ENCODE results near the gene SLC16A12. TPM values are rescaled to one million over a fixed set of nuclear protein-coding genes. Genes with fewer than 3 reads are reported as not detected.

Gene SLC16A12
- total and polyA plus RNA-seq, 12 donors, result 1.8 to 3.6 (median 2.7) TPM

- DNase-seq (no peak), ATAC-seq (no peak)
- H3K36me3 ChIP-seq, result no peaks in the 10 kb centered on the region
- H3K27ac ChIP-seq, result peak overlapping the region; percentile 62 to 86 (median 77)
- intact Hi-C loops (cut with DNase I), result loop anchor here in 4 of 10 donors (5.0 to 10.0 kb wide), 4 partner anchors 39 to 77 kb away; no protein-coding TSS in a partner anchor
- 68 to 71% methylated on average over 4 of the region's 4 CpGs for WGBS, 2 donors
- no peaks in the 10 kb centered on the region for H3K27me3 ChIP-seq
- peaks cover 0 to 5% (median 0%) of the 10 kb centered on the region in 11 donors for H3K9me3 ChIP-seq
- TF ChIP-seq CTCF (IDR thresholded peaks at IDR 0.05), result no peak
- no peak overlapping the region for H3K4me3 ChIP-seq
- H3K4me1 ChIP-seq, result peaks cover 18 to 95% (median 64%) of the 10 kb centered on the region in 9 donors
Measured at GRCh38 chr10:89478085-89478738, 57.2 kb downstream of the SLC16A12 start.

- DNase-seq (no peak), ATAC-seq (peak in 7 of 8 donors; percentile 5 to 50 (median 32))
- Histone ChIP-seq H3K27ac (peak overlapping the region; percentile 28 to 85 (median 77)), H3K4me3 (peak overlapping the region in 1 of 10 donors; percentile 11), H3K9me3 (no peaks in the 10 kb centered on the region), H3K4me1 (peaks cover 18 to 78% (median 59%) of the 10 kb centered on the region in 9 donors), H3K27me3 (no peaks in the 10 kb centered on the region), H3K36me3 (no peaks in the 10 kb centered on the region)
- intact Hi-C loops (cut with DNase I), result loop anchor here in 4 of 10 donors (5.0 to 10.0 kb wide), 4 partner anchors 41 to 79 kb away; no protein-coding TSS in a partner anchor
- no peak for TF ChIP-seq CTCF (IDR thresholded peaks at IDR 0.05)
- 33 to 46% methylated on average over 6 of the region's 6 CpGs for WGBS, 2 donors
Measured at GRCh38 chr10:89476150-89476549, 59.2 kb downstream of the SLC16A12 start.

- no peaks in the 10 kb centered on the region for H3K27me3 ChIP-seq
- intact Hi-C loops (cut with DNase I), result loop anchor here in 4 of 10 donors (5.0 to 10.0 kb wide), 4 partner anchors 42 to 79 kb away; no protein-coding TSS in a partner anchor
- peak overlapping the region; percentile 28 to 85 (median 77) for H3K27ac ChIP-seq
- WGBS, 2 donors, result 34 to 38% methylated on average over 4 of the region's 4 CpGs
- H3K4me3 ChIP-seq, result no peak overlapping the region
- peaks cover 15 to 72% (median 54%) of the 10 kb centered on the region in 9 donors for H3K4me1 ChIP-seq
- no peaks in the 10 kb centered on the region for H3K9me3 ChIP-seq
- no peaks in the 10 kb centered on the region for H3K36me3 ChIP-seq
- DNase-seq, result no peak
- no peak for TF ChIP-seq CTCF (IDR thresholded peaks at IDR 0.05)
- no peak for ATAC-seq
Measured at GRCh38 chr10:89475591-89475998, 59.8 kb downstream of the SLC16A12 start.

- no peak for TF ChIP-seq CTCF (IDR thresholded peaks at IDR 0.05)
- ATAC-seq (peak; percentile 29 to 58 (median 42)), DNase-seq (no peak)
- H3K36me3 ChIP-seq, result no peaks in the 10 kb centered on the region
- peak overlapping the region; percentile 28 to 85 (median 77) for H3K27ac ChIP-seq
- H3K4me3 ChIP-seq, result no peak overlapping the region
- H3K4me1 ChIP-seq, result peaks cover 15 to 69% (median 49%) of the 10 kb centered on the region in 9 donors
- intact Hi-C loops (cut with DNase I), result loop anchor here in 4 of 10 donors (5.0 to 10.0 kb wide), 4 partner anchors 42 to 80 kb away; no protein-coding TSS in a partner anchor
- 31 to 33% methylated on average over 2 of the region's 2 CpGs for WGBS, 2 donors
- no peaks in the 10 kb centered on the region for H3K9me3 ChIP-seq
- no peaks in the 10 kb centered on the region for H3K27me3 ChIP-seq
Measured at GRCh38 chr10:89475125-89475524, 60.3 kb downstream of the SLC16A12 start.
